ENCODE measurements around the gene EPHA8.

EPHA8 gene

DNA sequence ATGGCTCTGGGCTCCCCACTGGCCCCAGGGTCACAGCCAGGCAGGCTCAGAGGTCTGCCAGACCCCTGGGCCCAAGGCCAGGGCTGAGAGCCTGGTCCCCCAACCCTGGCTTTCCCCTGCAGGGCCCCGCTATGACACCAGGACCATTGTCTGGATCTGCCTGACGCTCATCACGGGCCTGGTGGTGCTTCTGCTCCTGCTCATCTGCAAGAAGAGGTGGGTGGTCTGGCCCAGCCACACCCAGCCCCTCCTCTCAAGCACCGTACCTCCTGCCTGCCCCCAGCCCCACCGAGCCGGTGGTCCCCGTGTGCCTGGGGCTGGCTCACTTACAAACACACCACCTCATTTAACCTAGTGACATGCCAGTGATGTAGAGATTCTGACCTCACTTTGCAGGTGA, 31.8 kb downstream of the EPHA8 start:
- no peak for DNase-seq

- no peak for DNase-seq
Measured at GRCh38 chr1:22597301-22597965, 34.1 kb downstream of the EPHA8 start.

DNA sequence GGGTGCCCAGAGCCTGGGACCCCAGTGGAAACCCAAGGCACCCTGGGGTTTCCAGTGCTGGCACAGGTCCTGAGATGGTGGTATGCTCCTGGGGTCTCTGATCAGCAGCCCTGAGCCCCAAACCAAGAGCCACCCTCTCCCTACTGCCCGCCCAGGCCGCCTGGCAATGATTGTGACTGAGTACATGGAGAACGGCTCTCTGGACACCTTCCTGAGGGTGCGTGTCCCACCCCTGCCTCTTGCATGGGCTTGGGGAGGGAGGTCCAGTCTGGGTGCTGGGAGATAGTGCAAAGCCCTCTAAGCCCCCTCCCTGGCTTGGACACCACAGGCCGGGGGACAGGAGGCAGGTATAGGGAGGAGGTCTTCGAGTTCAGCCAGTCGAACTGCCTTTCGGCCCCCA, 34.7 kb downstream of the EPHA8 start:
- DNase-seq: no peak

DNA sequence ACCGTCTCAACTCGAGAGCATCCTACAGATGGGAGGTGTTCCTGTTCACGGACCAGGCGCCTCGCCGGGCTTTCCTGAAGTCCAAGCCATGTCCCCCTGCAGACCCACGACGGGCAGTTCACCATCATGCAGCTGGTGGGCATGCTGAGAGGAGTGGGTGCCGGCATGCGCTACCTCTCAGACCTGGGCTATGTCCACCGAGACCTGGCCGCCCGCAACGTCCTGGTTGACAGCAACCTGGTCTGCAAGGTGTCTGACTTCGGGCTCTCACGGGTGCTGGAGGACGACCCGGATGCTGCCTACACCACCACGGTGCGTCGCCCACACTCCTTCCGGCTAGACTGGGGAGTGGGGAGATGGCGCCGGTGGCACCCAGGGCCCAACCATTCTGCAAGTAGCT, 35.4 kb downstream of the EPHA8 start:
- no peak for DNase-seq

- DNase-seq: no peak
Measured at GRCh38 chr1:22600071-22600816, 37.0 kb downstream of the EPHA8 start.

DNA sequence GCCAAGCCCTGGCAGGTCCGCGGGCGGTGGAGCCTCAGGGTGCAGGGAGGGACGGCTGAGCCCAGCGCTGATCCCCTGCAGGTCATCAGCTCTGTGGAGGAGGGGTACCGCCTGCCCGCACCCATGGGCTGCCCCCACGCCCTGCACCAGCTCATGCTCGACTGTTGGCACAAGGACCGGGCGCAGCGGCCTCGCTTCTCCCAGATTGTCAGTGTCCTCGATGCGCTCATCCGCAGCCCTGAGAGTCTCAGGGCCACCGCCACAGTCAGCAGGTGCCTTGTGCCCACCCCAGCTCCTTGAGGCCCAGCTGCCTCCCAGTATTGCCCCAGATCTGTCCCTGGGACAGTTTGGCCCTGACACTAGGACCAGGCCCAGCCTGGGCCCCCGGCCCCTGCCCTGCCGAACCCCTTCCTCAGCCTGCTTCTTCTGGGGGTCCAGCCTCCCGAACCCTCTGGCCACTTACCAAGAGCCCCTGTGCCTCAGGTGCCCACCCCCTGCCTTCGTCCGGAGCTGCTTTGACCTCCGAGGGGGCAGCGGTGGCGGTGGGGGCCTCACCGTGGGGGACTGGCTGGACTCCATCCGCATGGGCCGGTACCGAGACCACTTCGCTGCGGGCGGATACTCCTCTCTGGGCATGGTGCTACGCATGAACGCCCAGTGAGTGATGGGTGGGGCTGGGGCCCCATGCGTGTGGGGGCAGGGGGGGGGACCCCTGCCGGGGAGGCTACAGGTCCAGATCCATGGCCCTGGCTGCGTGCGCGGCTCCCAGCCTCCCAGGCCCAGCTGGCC, 37.7 kb downstream of the EPHA8 start:
- DNase-seq: no peak

DNA sequence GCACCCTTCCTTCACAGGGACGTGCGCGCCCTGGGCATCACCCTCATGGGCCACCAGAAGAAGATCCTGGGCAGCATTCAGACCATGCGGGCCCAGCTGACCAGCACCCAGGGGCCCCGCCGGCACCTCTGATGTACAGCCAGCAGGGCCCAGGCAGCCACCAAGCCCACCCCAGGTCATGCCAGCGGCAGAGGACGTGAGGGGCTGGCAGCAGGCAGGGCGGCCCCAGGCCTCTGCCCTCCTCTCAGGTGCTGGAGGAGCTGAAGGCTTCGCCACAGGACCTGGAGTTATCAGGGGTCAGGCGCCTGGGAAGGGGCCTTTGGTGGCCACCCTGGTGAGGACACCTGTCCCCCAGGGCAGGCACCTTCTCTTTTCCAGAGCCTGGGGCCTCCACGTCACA, 38.3 kb downstream of the EPHA8 start:
- no peak for DNase-seq

GRCh38 chr1:22602060-22602740, 38.9 kb downstream of the EPHA8 start:
- no peak for DNase-seq

DNA sequence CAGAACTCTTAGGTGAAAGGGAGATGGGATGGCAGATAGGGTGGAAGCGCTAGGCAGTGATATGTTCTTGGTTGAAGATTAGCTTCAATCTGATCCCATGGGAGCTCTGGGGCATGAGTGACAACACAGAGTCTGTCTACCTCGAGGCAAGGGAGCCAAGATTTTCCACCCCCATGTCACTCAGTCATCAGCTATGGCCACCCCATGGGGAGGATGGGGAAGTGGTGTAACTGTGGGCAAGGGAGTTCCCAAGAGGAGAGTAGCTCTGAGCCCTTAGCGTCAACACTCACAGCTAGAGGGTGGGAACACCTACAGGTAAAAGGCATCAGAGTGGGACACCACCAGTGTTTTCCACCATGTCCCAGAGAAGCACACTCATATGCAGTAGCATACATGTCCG, 42.9 kb downstream of the EPHA8 start:
- no peak for DNase-seq

- DNase-seq: no peak
Measured at GRCh38 chr1:22607154-22607553, 43.9 kb downstream of the EPHA8 start.

- no peak for DNase-seq
Measured at GRCh38 chr1:22608361-22608760, 45.1 kb downstream of the EPHA8 start.

DNA sequence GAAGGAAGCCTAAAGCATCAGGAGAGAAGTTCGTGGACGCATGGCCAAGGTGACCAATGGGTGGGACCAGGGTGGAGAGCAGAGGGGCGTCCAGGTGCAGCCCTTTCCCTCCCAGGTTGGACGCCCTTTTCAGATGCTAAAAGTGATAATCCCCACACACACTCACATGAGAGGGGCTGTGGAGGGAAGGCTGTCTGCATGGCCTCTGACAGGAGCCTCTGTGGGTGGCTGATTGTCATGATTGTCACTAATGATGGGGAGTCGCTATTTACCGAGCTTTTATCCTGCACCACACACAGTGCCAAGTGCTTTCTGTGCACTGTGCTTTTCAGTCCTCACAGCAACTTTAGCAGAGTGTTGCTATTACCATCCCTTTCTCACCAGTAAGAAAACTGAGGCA, 46.0 kb downstream of the EPHA8 start:
- no peak for DNase-seq

- DNase-seq: no peak
Measured at GRCh38 chr1:22611530-22611947, 48.2 kb downstream of the EPHA8 start.

GRCh38 chr1:22612671-22613571, 49.6 kb downstream of the EPHA8 start:
- DNase-seq: no peak

GRCh38 chr1:22613572-22613918, 50.3 kb downstream of the EPHA8 start:
- no peak for DNase-seq

DNA sequence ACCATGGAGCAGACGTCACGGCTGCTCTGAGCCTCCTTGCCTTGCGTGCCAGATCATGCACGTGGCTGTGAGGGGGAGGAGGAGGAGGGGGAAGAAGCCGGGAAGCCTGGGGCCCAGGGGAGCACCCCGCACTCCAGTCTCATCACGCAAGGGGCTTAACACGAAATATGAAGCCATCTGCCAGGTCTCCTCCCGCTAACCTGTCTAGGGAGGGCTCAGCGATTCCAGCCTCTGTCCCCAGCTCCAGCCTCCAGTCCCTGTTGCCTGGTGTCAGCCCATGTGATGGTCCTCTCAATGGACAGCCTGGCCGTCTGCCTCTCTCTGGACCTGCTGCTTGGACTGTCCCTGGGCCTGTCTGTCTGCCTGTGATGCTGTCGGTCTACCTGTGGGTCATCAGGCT, 50.7 kb downstream of the EPHA8 start:
- no peak for DNase-seq

GRCh38 chr1:22615886-22616285, 52.6 kb downstream of the EPHA8 start:
- no peak for DNase-seq

GRCh38 chr1:22616571-22616970, 53.3 kb downstream of the EPHA8 start:
- no peak for DNase-seq

- DNase-seq: no peak
Measured at GRCh38 chr1:22618056-22618455, 54.8 kb downstream of the EPHA8 start.

DNA sequence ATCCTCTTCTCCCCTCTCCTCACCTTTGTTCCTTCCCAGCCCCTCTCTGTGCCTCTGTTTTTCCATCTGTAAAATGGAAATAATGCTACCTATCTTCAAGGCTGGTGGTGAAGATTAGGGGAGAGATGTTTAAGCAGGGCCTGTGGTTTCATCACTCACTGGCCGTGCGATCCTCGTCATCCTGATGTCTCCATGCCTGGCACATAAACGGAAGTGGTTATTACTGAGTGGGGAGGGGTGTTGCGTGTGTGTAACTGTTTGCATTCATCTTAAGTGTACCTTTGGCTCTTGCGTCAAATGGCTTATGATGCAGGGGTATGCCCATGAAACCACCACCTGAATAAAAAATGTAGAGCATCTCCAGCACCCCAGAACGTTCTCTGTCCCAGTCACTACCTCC, 56.0 kb downstream of the EPHA8 start:
- DNase-seq: no peak

DNA sequence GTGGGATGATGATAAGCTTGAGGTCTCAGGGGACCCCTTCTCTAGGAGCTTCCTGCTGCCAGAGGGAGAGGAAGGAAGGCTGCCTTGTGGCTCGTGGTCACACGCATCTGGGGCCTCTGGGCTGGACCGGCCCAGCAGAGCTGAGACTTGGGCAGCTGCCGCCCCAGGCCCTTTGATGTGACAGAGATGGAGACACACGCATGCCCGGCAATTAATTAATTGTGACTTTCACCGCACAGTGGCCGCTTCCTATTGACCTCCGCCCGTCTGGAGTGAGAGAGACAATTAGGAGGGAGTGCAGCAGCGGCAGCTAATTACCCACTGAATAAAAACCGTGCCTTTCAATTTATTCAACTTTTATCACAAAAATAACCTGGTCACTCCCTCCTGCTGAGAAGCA, 56.5 kb downstream of the EPHA8 start:
- DNase-seq: no peak

GRCh38 chr1:22621761-22622160, 58.5 kb downstream of the EPHA8 start:
- DNase-seq: no peak
